Activated naive CD8-positive, alpha-beta T cell treated with anti-CD3 and anti-CD28 coated beads, Interleukin-2, amount 50 U/mL, for 24 hours (primary cell): Measurements from ENCODE around the gene PSMB3.
"Not testable (repeated sequence)": the region's sequence is repeated elsewhere in the genome, so short reads cannot be mapped to it uniquely, and the experiment has no call there.

ENCODE experiments used
- ATAC-seq: fragments of 150-1000 bp; cut with Tn5 transposase; one replicate; pipeline ENCODE4 v1.10.0; 2021
- DNase-seq: peaks from one replicate; pipeline ENCODE4 v3.0.0; 2021
- H3K27ac Mint-ChIP-seq: one replicate; pipeline ENCODE4 v1.8.0; 2021; ENCODE audit warnings: mild to moderate bottlenecking, mixed read lengths
- H3K27me3 Mint-ChIP-seq: one replicate; pipeline ENCODE4 v1.8.0; 2021; ENCODE audit warnings: mixed read lengths
- H3K36me3 Mint-ChIP-seq: one replicate; pipeline ENCODE4 v1.8.0; 2021; ENCODE audit warnings: low read depth, mixed read lengths
- H3K4me1 Mint-ChIP-seq: one replicate; pipeline ENCODE4 v1.8.0; 2021; ENCODE audit warnings: mixed read lengths
- H3K4me3 Mint-ChIP-seq: one replicate; pipeline ENCODE4 v1.8.0; 2021; ENCODE audit warnings: mild to moderate bottlenecking, moderate library complexity, mixed read lengths
- H3K9me3 Mint-ChIP-seq: one replicate; pipeline ENCODE4 v1.8.0; 2021; ENCODE audit warnings: mixed read lengths

Gene PSMB3

GRCh38 chr17:38779965-38780752 is 27.6 kb downstream of the PSMB3 start:
- no peaks in the 10 kb centered on the region for H3K9me3 Mint-ChIP-seq
- no peak overlapping the region for H3K27ac Mint-ChIP-seq
- peaks cover 2% of the 10 kb centered on the region for H3K4me1 Mint-ChIP-seq
- H3K36me3 Mint-ChIP-seq = peaks cover 24% of the 10 kb centered on the region
- H3K4me3 Mint-ChIP-seq = no peak overlapping the region
- no peak for DNase-seq
- ATAC-seq = no peak
- no peaks in the 10 kb centered on the region for H3K27me3 Mint-ChIP-seq

DNA sequence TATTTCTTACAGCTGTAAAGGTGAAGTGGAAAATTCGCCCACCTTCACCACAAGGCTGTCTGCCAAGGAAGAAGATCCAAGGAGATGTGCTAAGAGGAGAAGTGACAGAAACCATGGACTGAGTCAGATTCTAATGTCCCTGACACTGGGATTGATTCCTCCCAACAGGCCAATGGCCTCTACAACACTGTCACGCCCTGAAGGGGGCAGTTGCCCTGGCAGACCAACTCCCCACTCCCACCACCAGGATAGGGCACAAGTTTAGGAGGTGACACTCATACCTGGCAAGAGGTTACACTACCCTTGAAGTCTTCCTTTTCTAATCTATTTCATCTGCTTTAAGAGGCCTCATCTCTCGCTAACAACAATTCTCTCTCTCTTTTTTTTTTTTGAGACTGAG is 30.7 kb downstream of the PSMB3 start:
- Mint-ChIP-seq H3K4me3 (no peak overlapping the region), H3K27ac (no peak overlapping the region), H3K9me3 (no peaks in the 10 kb centered on the region), H3K36me3 (peaks cover 16% of the 10 kb centered on the region), H3K27me3 (no peaks in the 10 kb centered on the region), H3K4me1 (peaks cover 2% of the 10 kb centered on the region)
- ATAC-seq (no peak), DNase-seq (no peak)

DNA sequence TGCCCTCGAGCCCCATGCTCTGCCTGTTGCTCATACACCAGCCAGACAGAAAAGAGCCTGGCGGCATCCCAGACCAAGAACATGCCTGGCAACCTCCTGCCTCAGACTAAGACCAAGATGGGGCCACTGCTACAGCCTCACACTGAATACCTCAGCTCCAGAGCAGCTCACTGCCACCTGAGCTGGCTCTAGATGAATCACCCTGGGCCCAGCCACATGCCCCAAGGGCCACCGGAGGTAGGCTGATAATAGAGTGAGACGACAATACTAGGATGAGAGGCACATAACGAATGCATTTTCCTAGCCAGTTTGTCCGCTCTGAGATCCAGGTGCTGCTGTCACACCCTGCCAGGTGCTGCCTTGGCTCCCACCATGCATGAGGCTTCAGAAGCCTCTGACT is 33.8 kb downstream of the PSMB3 start:
- Mint-ChIP-seq H3K9me3 (no peaks in the 10 kb centered on the region), H3K4me3 (no peak overlapping the region), H3K36me3 (peaks cover 9% of the 10 kb centered on the region), H3K4me1 (peaks cover 2% of the 10 kb centered on the region), H3K27me3 (no peaks in the 10 kb centered on the region), H3K27ac (no peak overlapping the region)
- ATAC-seq = no peak
- DNase-seq = no peak

- DNase-seq, H3K4me3 Mint-ChIP-seq, ATAC-seq, H3K9me3 Mint-ChIP-seq, H3K27ac Mint-ChIP-seq, H3K4me1 Mint-ChIP-seq, H3K27me3 Mint-ChIP-seq: not testable (repeated sequence)
- peaks cover 16% of the 10 kb centered on the region for H3K36me3 Mint-ChIP-seq
These were observed 35.5 kb downstream of the PSMB3 start for GRCh38 chr17:38787999-38788398.

DNA sequence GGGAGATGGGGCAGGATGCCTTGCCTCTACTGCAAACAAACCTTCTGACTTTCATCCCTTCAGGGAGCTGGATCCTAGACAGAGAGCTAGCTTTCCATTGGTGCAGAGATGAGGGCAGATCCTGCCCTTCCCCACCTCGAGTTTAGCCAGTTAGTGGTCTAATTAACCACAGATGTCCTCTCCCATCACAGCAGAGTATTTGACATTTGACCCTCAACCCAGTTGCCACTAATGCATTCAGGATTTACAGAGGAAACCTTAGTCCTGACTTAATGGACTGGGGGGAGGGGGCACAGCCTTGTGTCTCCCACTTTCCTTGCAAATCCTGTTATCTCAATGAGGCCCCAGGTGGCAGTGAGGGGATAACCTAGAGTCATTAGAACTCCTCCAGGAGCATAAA is 36.6 kb downstream of the PSMB3 start:
- no peak overlapping the region for H3K27ac Mint-ChIP-seq

GRCh38 chr17:38790148-38790707 is 37.7 kb downstream of the PSMB3 start:
- Mint-ChIP-seq H3K4me1 (peaks cover 10% of the 10 kb centered on the region), H3K36me3 (peaks cover 11% of the 10 kb centered on the region)
- not testable (repeated sequence) for H3K27ac Mint-ChIP-seq, ATAC-seq, DNase-seq, H3K9me3 Mint-ChIP-seq, H3K4me3 Mint-ChIP-seq, H3K27me3 Mint-ChIP-seq

More for the DNA sequence above, 36.6 kb downstream of the PSMB3 start:
- Mint-ChIP-seq H3K36me3 (peaks cover 12% of the 10 kb centered on the region), H3K4me3 (no peak overlapping the region), H3K4me1 (peaks cover 4% of the 10 kb centered on the region), H3K9me3 (no peaks in the 10 kb centered on the region), H3K27me3 (no peaks in the 10 kb centered on the region)
- DNase-seq = no peak
- ATAC-seq = no peak

- H3K4me3 Mint-ChIP-seq = no peak overlapping the region
- H3K27me3 Mint-ChIP-seq = no peaks in the 10 kb centered on the region
- H3K4me1 Mint-ChIP-seq = peaks cover 16% of the 10 kb centered on the region
- peaks cover 9% of the 10 kb centered on the region for H3K36me3 Mint-ChIP-seq
- no peaks in the 10 kb centered on the region for H3K9me3 Mint-ChIP-seq
- ATAC-seq (no peak), DNase-seq (no peak)
- no peak overlapping the region for H3K27ac Mint-ChIP-seq
These were observed 38.6 kb downstream of the PSMB3 start for GRCh38 chr17:38791162-38791561.

DNA sequence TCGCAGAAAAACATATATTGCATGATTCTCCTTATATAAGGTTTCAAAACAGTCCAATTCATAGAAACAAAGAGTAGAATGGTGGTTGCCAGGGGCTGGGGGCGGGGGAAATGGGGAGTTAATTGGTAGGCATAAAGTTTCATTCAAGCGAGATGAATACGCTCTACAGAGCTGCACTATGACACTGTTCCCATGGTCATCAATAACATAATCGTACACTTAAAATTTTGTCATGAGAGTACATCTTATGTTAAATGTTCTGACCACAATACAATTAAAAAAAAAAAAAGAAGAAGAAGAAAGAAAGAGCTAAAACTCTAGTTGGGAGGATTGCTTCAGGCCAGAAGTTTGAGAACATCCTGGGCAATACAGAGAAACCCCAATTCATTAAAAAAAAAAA is 41.7 kb downstream of the PSMB3 start:
- no peaks in the 10 kb centered on the region for H3K27me3 Mint-ChIP-seq
- no peak overlapping the region for H3K27ac Mint-ChIP-seq
- H3K4me1 Mint-ChIP-seq = peaks cover 43% of the 10 kb centered on the region
- no peak overlapping the region for H3K4me3 Mint-ChIP-seq
- no peak for ATAC-seq
- H3K36me3 Mint-ChIP-seq = peaks cover 24% of the 10 kb centered on the region
- no peaks in the 10 kb centered on the region for H3K9me3 Mint-ChIP-seq
- no peak for DNase-seq

- H3K4me3 Mint-ChIP-seq = no peak overlapping the region
- no peaks in the 10 kb centered on the region for H3K9me3 Mint-ChIP-seq
- H3K36me3 Mint-ChIP-seq = peaks cover 34% of the 10 kb centered on the region
- H3K4me1 Mint-ChIP-seq = peaks cover 49% of the 10 kb centered on the region
- no peaks in the 10 kb centered on the region for H3K27me3 Mint-ChIP-seq
- ATAC-seq (no peak), DNase-seq (no peak)
- H3K27ac Mint-ChIP-seq = no peak overlapping the region
These were observed 44.1 kb downstream of the PSMB3 start for GRCh38 chr17:38796451-38797157.

- Mint-ChIP-seq H3K36me3 (peaks cover 36% of the 10 kb centered on the region), H3K4me3 (peak overlapping the region; percentile 99), H3K27me3 (no peaks in the 10 kb centered on the region), H3K9me3 (no peaks in the 10 kb centered on the region), H3K4me1 (peaks cover 49% of the 10 kb centered on the region), H3K27ac (no peak overlapping the region)
- ATAC-seq (no peak), DNase-seq (no peak)
These were observed 44.6 kb downstream of the PSMB3 start for GRCh38 chr17:38797158-38797490.

GRCh38 chr17:38797828-38798227 is 45.3 kb downstream of the PSMB3 start:
- no peak for DNase-seq
- Mint-ChIP-seq H3K36me3 (peaks cover 37% of the 10 kb centered on the region), H3K9me3 (no peaks in the 10 kb centered on the region), H3K27ac (peak overlapping the region; percentile 94), H3K4me3 (peak overlapping the region; percentile 99), H3K27me3 (no peaks in the 10 kb centered on the region), H3K4me1 (peaks cover 49% of the 10 kb centered on the region)
- ATAC-seq = no peak

- H3K27me3 Mint-ChIP-seq = no peaks in the 10 kb centered on the region
- peak; percentile 48 for DNase-seq
- H3K4me3 Mint-ChIP-seq = peak overlapping the region; percentile 99
- peak overlapping the region; percentile 94 for H3K27ac Mint-ChIP-seq
- no peaks in the 10 kb centered on the region for H3K9me3 Mint-ChIP-seq
- peaks cover 47% of the 10 kb centered on the region for H3K4me1 Mint-ChIP-seq
- peak; percentile 34 for ATAC-seq
- H3K36me3 Mint-ChIP-seq = peaks cover 36% of the 10 kb centered on the region
These were observed 46.3 kb downstream of the PSMB3 start for GRCh38 chr17:38798614-38799500.

GRCh38 chr17:38799501-38800236 is 47.1 kb downstream of the PSMB3 start, which contains the start of gene PIP4K2B:
TSS of gene PIP4K2B (minus strand) at chr17:38799556. CDS start at chr17:38799424, 132 bp downstream.
- DNase-seq = peak; percentile 89
- Mint-ChIP-seq H3K36me3 (peaks cover 43% of the 10 kb centered on the region), H3K27ac (peak within 1 kb of the TSS; percentile 94), H3K4me3 (peak within 1 kb of the TSS; percentile 99), H3K4me1 (peaks cover 40% of the 10 kb centered on the region), H3K9me3 (no peaks in the 10 kb centered on the region), H3K27me3 (no peaks in the 10 kb centered on the region)
- ATAC-seq = peak; percentile 84
